LNCaP clone FGC (cell line): ENCODE measurements around the gene TRAPPC8.

Source experiments
- DNase-seq: peaks from one replicate; pipeline ENCODE4 v3.0.0-alpha.2; 2011; ENCODE audit warnings: low read depth
- H3K4me3 ChIP-seq: 2 replicates; pipeline ENCODE4 v1.5.1; 2011; ENCODE audit warnings: mild to moderate bottlenecking, low read depth, low read length, control low read depth
- CTCF ChIP-seq: IDR thresholded peaks from 2 replicates; pipeline ENCODE4 v1.5.1; 2012; ENCODE audit warnings: mild to moderate bottlenecking; ENCODE audit not compliant: control insufficient read depth, insufficient read depth; ENCODE audit errors: extremely low read depth

Gene TRAPPC8

GRCh38 chr18:31977270-31977872 lies 34.4 kb upstream of the TRAPPC8 start:
- no peak overlapping the region for H3K4me3 ChIP-seq
- peak; percentile 30 for DNase-seq
- peak; percentile 76 for TF ChIP-seq CTCF

GRCh38 chr18:31976242-31976641 lies 33.3 kb upstream of the TRAPPC8 start:
- no peak for TF ChIP-seq CTCF
- no peak for DNase-seq
- no peak overlapping the region for H3K4me3 ChIP-seq

GRCh38 chr18:31973929-31974546 lies 31.1 kb upstream of the TRAPPC8 start:
- DNase-seq = no peak

GRCh38 chr18:31970617-31971016 lies 27.7 kb upstream of the TRAPPC8 start:
- no peak for DNase-seq
- no peak for TF ChIP-seq CTCF
- no peak overlapping the region for H3K4me3 ChIP-seq

More at GRCh38 chr18:31973929-31974546, 31.1 kb upstream of the TRAPPC8 start:
- no peak overlapping the region for H3K4me3 ChIP-seq
- no peak for TF ChIP-seq CTCF

GRCh38 chr18:31965316-31965970 lies 22.5 kb upstream of the TRAPPC8 start:
- TF ChIP-seq CTCF = no peak
- H3K4me3 ChIP-seq = no peak overlapping the region
- no peak for DNase-seq

- DNase-seq = no peak
- no peak for TF ChIP-seq CTCF
These were observed 14.8 kb upstream of the TRAPPC8 start for GRCh38 chr18:31957728-31958127.

More at GRCh38 chr18:31957728-31958127, 14.8 kb upstream of the TRAPPC8 start:
- no peak overlapping the region for H3K4me3 ChIP-seq
